Sigmoid colon (tissue), 7 donors: ENCODE measurements around the gene MUC5B. TPM values are rescaled to one million over a fixed set of nuclear protein-coding genes. Genes with fewer than 3 reads are reported as not detected.

Experiments used
- DNase-seq: peaks from one replicate; pipeline ENCODE4 v3.0.0-alpha.2; 2019
- H3K27ac ChIP-seq, 4 donors: fragments of 200-600 bp; sonication (generic); one replicate each; pipeline ENCODE4 v1.5.1; 2016 to 2019; ENCODE audit warnings: mild to moderate bottlenecking in 1 of 4
- H3K27me3 ChIP-seq, 3 donors: fragments of 200-600 bp; sonication (generic); one replicate each; pipeline ENCODE4 v1.5.1; 2019; ENCODE audit warnings: mild to moderate bottlenecking in 1 of 3
- H3K36me3 ChIP-seq, 4 donors: fragments of 200-600 bp; sonication (generic); one replicate each; pipeline ENCODE4 v1.5.1; 2016 to 2019
- H3K4me1 ChIP-seq, 4 donors: fragments of 200-600 bp; sonication (generic); one replicate each; pipeline ENCODE4 v1.5.1; 2017 to 2019
- H3K4me3 ChIP-seq, 4 donors: fragments of 200-600 bp; sonication (generic); one replicate each; pipeline ENCODE4 v1.5.1; 2017 to 2019; ENCODE audit warnings: mild to moderate bottlenecking in 2 of 4, moderate library complexity in 1 of 4
- H3K9me3 ChIP-seq, 4 donors: fragments of 200-600 bp in 3 of 4; sonication (generic) in 3 of 4; one replicate each; pipeline versions ENCODE4 v1.5.1 to v1.6.1; 2013 to 2019
- CTCF ChIP-seq, 4 experiments: fragments of 450-650 bp in 3 of 4; fragments of 200-600 bp in 1 of 4; IDR thresholded peaks; one replicate each; pipeline ENCODE4 v1.5.1; 2016 to 2019; ENCODE audit warnings: antibody characterized with exemption in 4 of 4, mild to moderate bottlenecking in 3 of 4, moderate library complexity in 2 of 4
- EP300 ChIP-seq, 4 donors: sonication (generic); formaldehyde crosslinking; IDR thresholded peaks; one replicate each; pipeline ENCODE4 v1.6.1; 2017; ENCODE audit warnings: antibody characterized with exemption in 4 of 4
- POLR2A ChIP-seq, 2 donors: fragments of 450-650 bp; IDR thresholded peaks; one replicate each; pipeline ENCODE4 v1.6.1; 2016; ENCODE audit warnings: antibody characterized with exemption in 2 of 2, mild to moderate bottlenecking in 2 of 2, moderate library complexity in 2 of 2
- POLR2AphosphoS5 ChIP-seq, 4 donors: sonication (generic); formaldehyde crosslinking; IDR thresholded peaks; one replicate each; pipeline ENCODE4 v1.6.1; 2017; ENCODE audit warnings: antibody characterized with exemption in 4 of 4
- WGBS, 2 donors: extraction: QIAGEN DNeasy Blood & Tissue Kit; methylation state at CpG; one replicate each; pipeline ENCODE4 v1.1.7; 2013; 5-methylcytosine and 5-hydroxymethylcytosine counted together
- intact Hi-C: fragments of 100-400 bp; cut with DNase I; formaldehyde crosslinking; loops from one replicate; pipeline ENCODE4 v1.15.1; 2023
- polyA plus RNA-seq, 3 donors: library from polyadenylated mRNA; stranded (reverse); fragments of 200-250 nt; gene quantifications; one replicate each; pipeline ENCODE4 v1.2.3, GENCODE V29; 2013
- total RNA-seq, 4 donors: library from RNA; depleted of rRNA; stranded (reverse); fragments of >200 nt; gene quantifications; one replicate each; pipeline ENCODE4 v1.1.0, GENCODE V29; 2016
- donor health status: healthy with polysubstance abuse.
- donor health status: Bipolar disorder and iron deficiency.
- donor health status: healthy.

Gene MUC5B
- total and polyA plus RNA-seq, 7 donors: 0.83 to 131 (median 2.8) TPM; not detected in 3

- intact Hi-C loops: no loop called here
- no peaks in the 10 kb centered on the region for H3K4me1 ChIP-seq
- TF ChIP-seq POLR2A (IDR thresholded peaks at IDR 0.05): no peak
- no peak for TF ChIP-seq POLR2AphosphoS5 (IDR thresholded peaks at IDR 0.05)
- TF ChIP-seq CTCF (IDR thresholded peaks at IDR 0.05): no peak
- no peak for TF ChIP-seq EP300 (IDR thresholded peaks at IDR 0.05)
- no peak overlapping the region for H3K27ac ChIP-seq
- H3K9me3 ChIP-seq: no peaks in the 10 kb centered on the region
- DNase-seq: no peak
- 89 to 95% methylated on average over 14 of the region's 14 CpGs for WGBS, 2 donors
- peaks cover 12 to 57% (median 22%) of the 10 kb centered on the region in 4 donors for H3K36me3 ChIP-seq
- no peaks in the 10 kb centered on the region for H3K27me3 ChIP-seq
- no peak overlapping the region for H3K4me3 ChIP-seq
Measured at GRCh38 chr11:1274501-1274900, 51.6 kb downstream of the MUC5B start.

GRCh38 chr11:1275021-1275420 lies 52.2 kb downstream of the MUC5B start:
- intact Hi-C loops: no loop called here
- H3K4me1 ChIP-seq: no peaks in the 10 kb centered on the region
- H3K27me3 ChIP-seq: no peaks in the 10 kb centered on the region
- no peak for TF ChIP-seq EP300 (IDR thresholded peaks at IDR 0.05)
- no peak for TF ChIP-seq CTCF (IDR thresholded peaks at IDR 0.05)
- TF ChIP-seq POLR2AphosphoS5 (IDR thresholded peaks at IDR 0.05): no peak
- TF ChIP-seq POLR2A (IDR thresholded peaks at IDR 0.05): no peak
- H3K27ac ChIP-seq: no peak overlapping the region
- 90 to 94% methylated on average over 18 of the region's 18 CpGs for WGBS, 2 donors
- peaks cover 12 to 62% (median 23%) of the 10 kb centered on the region in 4 donors for H3K36me3 ChIP-seq
- H3K4me3 ChIP-seq: no peak overlapping the region
- H3K9me3 ChIP-seq: no peaks in the 10 kb centered on the region
- DNase-seq: no peak

GRCh38 chr11:1276041-1276790 lies 53.4 kb downstream of the MUC5B start:
- Histone ChIP-seq H3K4me1 (no peaks in the 10 kb centered on the region), H3K27ac (peak overlapping the region in 3 of 4 donors; percentile 18 to 63 (median 34)), H3K36me3 (peaks cover 12 to 73% (median 33%) of the 10 kb centered on the region in 4 donors), H3K27me3 (no peaks in the 10 kb centered on the region), H3K4me3 (no peak overlapping the region), H3K9me3 (no peaks in the 10 kb centered on the region)
- intact Hi-C loops: no loop called here
- no peak for DNase-seq
- 90 to 94% methylated on average over 32 of the region's 32 CpGs for WGBS, 2 donors
- TF ChIP-seq POLR2AphosphoS5 (IDR thresholded peaks at IDR 0.05) (no peak), EP300 (IDR thresholded peaks at IDR 0.05) (no peak)

- Histone ChIP-seq H3K9me3 (no peaks in the 10 kb centered on the region), H3K27ac (peak overlapping the region in 2 of 4 donors; percentile 18 to 63), H3K27me3 (no peaks in the 10 kb centered on the region), H3K36me3 (peaks cover 12 to 81% (median 41%) of the 10 kb centered on the region in 4 donors), H3K4me1 (no peaks in the 10 kb centered on the region), H3K4me3 (no peak overlapping the region)
- intact Hi-C loops: no loop called here
- 92 to 93% methylated on average over 37 of the region's 37 CpGs for WGBS, 2 donors
- no peak for DNase-seq
- TF ChIP-seq CTCF (IDR thresholded peaks at IDR 0.05) (no peak), POLR2AphosphoS5 (IDR thresholded peaks at IDR 0.05) (no peak), POLR2A (IDR thresholded peaks at IDR 0.05) (no peak), EP300 (IDR thresholded peaks at IDR 0.05) (no peak)
Measured at GRCh38 chr11:1276866-1277615, 54.2 kb downstream of the MUC5B start.

GRCh38 chr11:1277936-1278512 lies 55.2 kb downstream of the MUC5B start:
- intact Hi-C loops: no loop called here
- no peaks in the 10 kb centered on the region for H3K4me1 ChIP-seq
- H3K9me3 ChIP-seq: no peaks in the 10 kb centered on the region
- TF ChIP-seq EP300 (IDR thresholded peaks at IDR 0.05) (no peak), POLR2A (IDR thresholded peaks at IDR 0.05) (no peak)
- no peak for DNase-seq
- H3K27ac ChIP-seq: no peak overlapping the region
- WGBS, 2 donors: 93% methylated on average over 27 of the region's 27 CpGs
- H3K27me3 ChIP-seq: no peaks in the 10 kb centered on the region
- H3K4me3 ChIP-seq: no peak overlapping the region
- peaks cover 12 to 79% (median 42%) of the 10 kb centered on the region in 4 donors for H3K36me3 ChIP-seq
